Activated naive CD4-positive, alpha-beta T cell treated with anti-CD3 and anti-CD28 coated beads, Interleukin-2, amount 10 ng/mL, durations not matched to agents 7 days and 5 days (primary cell): ENCODE measurements around the gene TRIM4.

Experiments used
- CTCF ChIA-PET: fragments of 350-600 bp; sonication (Branson Sonifier 250); formaldehyde crosslinking; loops from one replicate; lab custom pipeline; 2021; ENCODE audit warnings: antibody characterized with exemption; lab: Charles Lee
- DNase-seq: peaks from one replicate; pipeline ENCODE4 v3.0.0-alpha.2; 2020
- H3K27ac Mint-ChIP-seq: one replicate; pipeline ENCODE4 v1.8.0; 2021; ENCODE audit warnings: mild to moderate bottlenecking, moderate library complexity, mixed read lengths
- H3K27me3 Mint-ChIP-seq: one replicate; pipeline ENCODE4 v1.8.0; 2021; ENCODE audit warnings: mild to moderate bottlenecking, mixed read lengths
- H3K36me3 Mint-ChIP-seq: one replicate; pipeline ENCODE4 v1.8.0; 2021; ENCODE audit warnings: mixed read lengths
- H3K4me1 Mint-ChIP-seq: one replicate; pipeline ENCODE4 v1.8.0; 2021; ENCODE audit warnings: mixed read lengths
- H3K4me3 Mint-ChIP-seq: one replicate; pipeline ENCODE4 v1.8.0; 2021; ENCODE audit warnings: mild to moderate bottlenecking, moderate library complexity, mixed read lengths
- H3K9me3 Mint-ChIP-seq: one replicate; pipeline ENCODE4 v1.8.0; 2021; ENCODE audit warnings: mixed read lengths

The TRIM4 gene

DNA sequence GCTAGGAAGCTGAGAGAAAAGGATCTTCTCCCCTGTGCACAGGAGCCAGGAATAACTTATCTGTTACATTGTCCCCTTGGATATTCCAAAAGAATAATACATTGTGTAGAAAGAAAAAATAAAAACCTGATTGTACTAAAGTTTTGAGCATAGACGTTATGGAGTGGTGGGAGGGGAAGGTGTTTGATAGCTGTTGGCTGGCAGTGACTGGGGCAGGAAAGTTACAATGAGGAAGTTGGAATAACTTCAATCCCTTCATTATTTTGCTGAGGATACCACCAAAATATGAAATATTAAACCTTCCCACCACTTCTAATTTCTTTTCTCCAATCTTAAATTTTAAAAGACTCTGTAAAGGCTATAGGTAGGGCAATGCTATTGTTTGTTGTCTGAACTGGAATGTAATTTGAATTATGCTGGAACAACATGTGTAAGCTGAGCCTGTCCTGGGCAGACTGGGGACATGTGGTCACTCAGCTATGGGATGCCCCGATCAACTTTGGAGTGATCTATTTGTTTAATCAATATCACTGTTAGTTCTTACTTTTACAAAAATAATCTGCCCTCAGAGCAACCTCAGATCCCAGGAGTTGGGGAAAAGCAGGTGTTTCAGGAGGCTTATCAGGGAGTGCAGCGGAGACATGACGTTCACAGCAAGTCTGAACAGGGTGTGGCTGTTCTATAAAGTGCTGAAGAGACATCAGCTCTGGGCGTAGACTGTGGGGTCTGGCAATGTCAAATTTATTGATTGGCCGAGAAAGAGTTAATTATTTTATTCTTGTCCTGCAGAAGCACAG lies 70.7 kb downstream of the TRIM4 start:
- H3K4me1 Mint-ChIP-seq, result no peaks in the 10 kb centered on the region
- no peak for DNase-seq
- CTCF ChIA-PET, result no interaction called here
- H3K27ac Mint-ChIP-seq, result no peak overlapping the region
- peaks cover 7% of the 10 kb centered on the region for H3K27me3 Mint-ChIP-seq
- H3K9me3 Mint-ChIP-seq, result no peaks in the 10 kb centered on the region
- no peaks in the 10 kb centered on the region for H3K36me3 Mint-ChIP-seq
- H3K4me3 Mint-ChIP-seq, result no peak overlapping the region

DNA sequence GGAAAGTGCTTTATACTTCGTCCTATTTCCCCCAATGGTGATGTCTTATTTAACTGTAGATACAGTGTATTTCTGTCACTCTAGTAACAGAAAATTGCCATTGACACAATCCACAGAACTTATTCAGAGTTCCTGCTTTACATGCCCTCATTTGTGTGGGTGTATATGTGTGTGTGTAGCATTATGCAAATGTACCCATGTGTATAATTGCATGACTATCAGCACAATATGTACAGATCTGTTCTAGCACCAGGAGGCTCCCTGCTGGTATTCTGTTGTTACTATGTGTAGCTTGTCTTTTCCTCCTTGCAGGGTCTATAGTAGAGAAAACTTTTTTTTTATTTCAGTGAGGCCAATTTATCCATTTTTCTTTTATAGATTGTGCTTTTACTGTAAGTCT lies 75.0 kb downstream of the TRIM4 start:
- no peak for DNase-seq
- Mint-ChIP-seq H3K27me3 (peaks cover 4% of the 10 kb centered on the region), H3K9me3 (no peaks in the 10 kb centered on the region), H3K36me3 (no peaks in the 10 kb centered on the region), H3K27ac (no peak overlapping the region), H3K4me3 (no peak overlapping the region), H3K4me1 (no peaks in the 10 kb centered on the region)
- CTCF ChIA-PET, result no interaction called here

DNA sequence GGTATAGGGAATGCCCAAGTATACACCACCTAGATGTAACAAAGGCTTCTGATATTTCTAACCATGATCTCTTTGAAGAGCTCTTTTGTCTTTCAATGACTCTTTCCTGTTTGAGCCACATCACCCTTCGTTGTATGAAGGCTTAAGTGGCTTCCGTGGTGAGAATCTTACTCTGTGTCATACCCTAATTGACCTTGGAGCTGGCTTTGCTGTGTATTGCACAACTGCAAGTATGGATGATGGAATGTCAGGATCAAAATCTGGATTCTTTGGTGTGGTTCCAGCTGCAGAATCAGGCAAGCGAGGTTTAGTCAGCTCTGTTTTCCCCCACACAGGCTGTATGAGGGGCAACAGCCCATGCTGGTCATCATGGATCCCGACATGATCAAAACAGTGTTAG lies 75.5 kb downstream of the TRIM4 start:
- peaks cover 4% of the 10 kb centered on the region for H3K27me3 Mint-ChIP-seq
- no peaks in the 10 kb centered on the region for H3K4me1 Mint-ChIP-seq
- no peaks in the 10 kb centered on the region for H3K9me3 Mint-ChIP-seq
- DNase-seq, result no peak
- no peak overlapping the region for H3K4me3 Mint-ChIP-seq
- no peak overlapping the region for H3K27ac Mint-ChIP-seq
- H3K36me3 Mint-ChIP-seq, result no peaks in the 10 kb centered on the region
- CTCF ChIA-PET, result no interaction called here

DNA sequence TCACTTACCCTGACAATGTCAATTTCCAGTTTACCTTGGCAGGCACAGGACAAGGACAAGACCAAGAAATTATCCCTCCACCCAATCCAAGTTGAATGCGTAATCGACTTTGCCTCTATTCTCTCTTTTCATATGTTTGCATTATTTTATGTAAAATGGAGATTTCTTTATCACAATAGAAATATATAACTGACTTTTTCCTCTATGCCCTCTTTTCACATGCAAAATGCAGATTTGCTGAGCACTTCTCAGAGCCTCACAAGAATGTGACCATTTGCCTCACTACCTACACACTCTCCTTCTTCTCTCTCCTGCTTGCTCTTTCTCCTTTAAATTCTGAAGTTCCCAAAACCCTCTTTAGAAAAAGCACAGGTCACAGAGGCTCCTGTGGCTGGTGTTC lies 76.4 kb downstream of the TRIM4 start:
- DNase-seq, result no peak
- H3K4me3 Mint-ChIP-seq, result no peak overlapping the region
- H3K4me1 Mint-ChIP-seq, result peaks cover under 1% of the 10 kb centered on the region
- no peaks in the 10 kb centered on the region for H3K36me3 Mint-ChIP-seq
- H3K27ac Mint-ChIP-seq, result no peak overlapping the region
- H3K9me3 Mint-ChIP-seq, result no peaks in the 10 kb centered on the region
- CTCF ChIA-PET, result no interaction called here
- H3K27me3 Mint-ChIP-seq, result peaks cover 4% of the 10 kb centered on the region
